Spleen (tissue), 11 donors: Measurements from ENCODE around the gene PGM2. TPM values are rescaled to one million over a fixed set of nuclear protein-coding genes. Genes with fewer than 3 reads are reported as not detected.

ENCODE experiments used
- DNase-seq: peaks from one replicate; pipeline ENCODE4 v3.0.0-alpha.2; 2020
- H3K27ac ChIP-seq, 8 donors: fragments of 200-600 bp; sonication (generic) in 7 of 8; 1 replicate in 4 of 8; 2 replicates in 4 of 8; pipeline versions ENCODE4 v1.5.0 to v1.8.0; 2016 to 2021; ENCODE audit warnings: inconsistent platforms in 4 of 8, mild to moderate bottlenecking in 4 of 8, moderate library complexity in 1 of 8
- H3K27me3 ChIP-seq, 7 donors: fragments of 200-600 bp; sonication (generic) in 6 of 7; replicated peaks in 1 of 7; 1 replicate in 4 of 7; 2 replicates in 3 of 7; pipeline versions ENCODE4 v1.5.0 to v1.8.0; 2016 to 2021; ENCODE audit warnings: inconsistent platforms in 3 of 7, mild to moderate bottlenecking in 1 of 7
- H3K36me3 ChIP-seq, 6 donors: fragments of 200-600 bp; sonication (generic) in 5 of 6; 1 replicate in 4 of 6; 2 replicates in 2 of 6; pipeline versions ENCODE4 v1.5.0 to v1.8.0; 2016 to 2021; ENCODE audit warnings: inconsistent platforms in 2 of 6
- H3K4me1 ChIP-seq, 6 donors: fragments of 200-600 bp; sonication (generic) in 5 of 6; 1 replicate in 3 of 6; 2 replicates in 3 of 6; pipeline versions ENCODE4 v1.5.0 to v1.8.0; 2016 to 2021; ENCODE audit warnings: inconsistent platforms in 3 of 6
- H3K4me3 ChIP-seq, 8 donors: fragments of 200-600 bp; sonication (generic) in 7 of 8; 1 replicate in 4 of 8; 2 replicates in 4 of 8; pipeline versions ENCODE4 v1.5.0 to v1.8.0; 2016 to 2021; ENCODE audit warnings: inconsistent platforms in 4 of 8, mild to moderate bottlenecking in 4 of 8, moderate library complexity in 2 of 8
- H3K9me3 ChIP-seq, 8 donors: fragments of 200-600 bp; sonication (generic) in 7 of 8; 1 replicate in 4 of 8; 2 replicates in 4 of 8; pipeline versions ENCODE4 v1.5.0 to v1.8.0; 2016 to 2021; ENCODE audit warnings: inconsistent platforms in 4 of 8
- POLR2A ChIP-seq, 3 donors: fragments of 450-650 bp; IDR thresholded peaks; one replicate each; pipeline ENCODE4 v1.5.1; 2017; ENCODE audit warnings: antibody characterized with exemption in 3 of 3, mild to moderate bottlenecking in 1 of 3
- POLR2AphosphoS5 ChIP-seq, 3 donors: sonication (generic); formaldehyde crosslinking; IDR thresholded peaks; one replicate each; pipeline ENCODE4 v1.5.1; 2017; ENCODE audit warnings: antibody characterized with exemption in 3 of 3
- WGBS, 5 donors: extraction: QIAGEN DNeasy Blood & Tissue Kit in 3 of 5; methylation state at CpG; one replicate each; pipeline versions ENCODE4 v1.1.5 to v1.1.7; 2013 to 2018; 5-methylcytosine and 5-hydroxymethylcytosine counted together
- intact Hi-C: fragments of 100-400 bp; cut with DNase I; formaldehyde crosslinking; loops from one replicate; pipeline ENCODE4 v1.15.0; 2023; ENCODE audit warnings: low total_unique reads
- polyA plus RNA-seq, 3 donors: library from polyadenylated mRNA; stranded (reverse); fragments of 200-250 nt; gene quantifications; one replicate each; pipeline ENCODE4 v1.2.1, GENCODE V29; 2013
- total RNA-seq, 7 donors: library from RNA; depleted of rRNA in 3 of 7; stranded (reverse); fragments of >200 nt in 3 of 7; fragmentation: NEBNext Ultra II Directional in 4 of 7; extraction: Animal tissue kit (Norgen Biotek cat#: 25700) in 4 of 7; gene quantifications; one replicate each; pipeline versions ENCODE4 v1.1.0 to v1.2.1, GENCODE V29; 2016 to 2021
- TF ChIP-seq, protein P1 (sequence below), 11 experiments: fragments of 200-600 bp in 7 of 11; fragments of 450-650 bp in 4 of 11; sonication (generic) in 4 of 11; IDR thresholded peaks in 8 of 11; conservative IDR thresholded peaks in 3 of 11; 1 replicate in 7 of 11; 2 replicates in 4 of 11; pipeline versions ENCODE4 v1.4.0 to v1.8.0; 2016 to 2021; ENCODE audit warnings: antibody characterized with exemption in 11 of 11, inconsistent platforms in 4 of 11, mild to moderate bottlenecking in 1 of 11
- donor health status: healthy with polysubstance abuse.
- donor health status: DM: no; HTN: no; CAD: no; lungs with moderate emphysema.
- donor health status: DM: no; HTN: no; CAD: no.
- donor health status: Bipolar disorder and iron deficiency.
- donor health status: healthy.
- donor health status: DM: no; HTN: no; CAD: no.
- donor health status: DM: yes; HTN: yes; CAD: no.

The PGM2 gene
- total and polyA plus RNA-seq, 10 donors: 5.4 to 43.7 (median 27.4) TPM

DNA sequence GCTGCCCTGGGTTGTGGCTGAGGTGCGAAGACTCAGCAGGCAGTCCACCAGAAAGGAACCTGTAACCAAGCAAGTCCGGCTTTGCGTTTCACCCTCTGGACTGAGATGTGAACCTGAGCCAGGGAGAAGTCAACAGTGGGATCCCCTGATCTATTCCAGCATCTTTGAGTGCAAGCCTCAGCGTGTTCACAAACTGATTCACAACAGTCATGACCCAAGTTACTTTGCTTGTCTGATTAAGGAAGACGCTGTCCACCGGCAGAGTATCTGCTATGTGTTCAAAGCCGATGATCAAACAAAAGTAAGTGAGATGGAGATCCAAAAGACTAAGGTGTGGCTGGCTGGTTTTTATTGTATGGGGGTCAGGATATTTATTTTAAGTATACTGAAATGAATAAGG lies 75.7 kb downstream of the PGM2 start:
- intact Hi-C loops: no loop called here
- TF ChIP-seq POLR2AphosphoS5 (IDR thresholded peaks at IDR 0.05): no peak
- no peak overlapping the region for H3K4me3 ChIP-seq
- H3K27me3 ChIP-seq: no peaks in the 10 kb centered on the region
- H3K36me3 ChIP-seq: peaks cover 0 to 66% (median 10%) of the 10 kb centered on the region in 6 donors
- H3K4me1 ChIP-seq: peaks cover 0 to 51% (median 5%) of the 10 kb centered on the region in 6 donors
- no peak for DNase-seq
- WGBS, 5 donors: 78 to 96% (median 92%) methylated on average over 7 of the region's 7 CpGs
- H3K27ac ChIP-seq: no peak overlapping the region
- no peaks in the 10 kb centered on the region for H3K9me3 ChIP-seq

DNA sequence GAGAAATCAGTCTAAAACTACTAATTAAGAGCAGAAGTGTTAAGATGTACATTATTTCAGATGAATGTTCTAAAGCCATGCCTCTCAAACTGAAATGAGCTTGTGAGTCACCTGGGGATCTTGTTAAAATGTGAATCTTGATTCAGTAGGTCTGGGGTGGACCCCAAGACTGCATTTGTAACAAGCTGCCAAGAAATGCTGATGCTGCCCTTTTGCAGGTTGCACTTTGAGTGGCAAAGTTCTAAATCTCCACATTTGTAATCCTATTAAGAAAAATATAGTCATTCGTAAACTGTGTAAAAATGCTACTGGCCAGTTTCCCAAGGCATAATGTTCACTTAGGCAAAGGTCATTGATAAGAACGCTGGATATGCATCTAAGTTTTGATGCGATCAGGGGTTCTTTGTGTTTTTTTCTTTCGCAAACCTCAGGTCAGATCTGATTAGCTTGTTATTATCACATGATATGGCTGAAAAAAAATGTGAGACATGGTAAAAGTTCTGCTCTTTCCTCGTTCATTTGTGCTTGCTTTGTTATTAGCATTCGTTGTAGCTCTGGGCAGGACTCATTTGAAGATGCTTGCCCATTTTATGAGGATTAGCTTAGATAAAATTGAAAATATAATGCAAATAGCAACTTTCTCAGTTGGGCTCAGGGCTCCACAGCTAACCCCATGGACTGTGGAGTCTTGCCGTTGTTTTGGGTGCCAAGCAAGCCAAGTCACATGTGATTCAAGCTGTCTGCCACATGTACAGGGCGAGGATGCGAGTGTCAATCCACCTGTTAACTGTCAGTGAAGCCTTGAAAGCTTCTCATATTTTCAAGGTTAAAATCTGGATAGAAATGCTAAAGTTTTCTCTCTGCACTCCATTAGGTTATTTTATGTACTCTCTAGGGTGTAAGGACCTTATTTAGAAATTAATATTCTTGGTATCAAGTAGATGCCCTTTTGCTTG lies 76.5 kb downstream of the PGM2 start:
- Histone ChIP-seq H3K9me3 (no peaks in the 10 kb centered on the region), H3K27me3 (no peaks in the 10 kb centered on the region), H3K4me1 (peaks cover 0 to 51% (median 1%) of the 10 kb centered on the region in 6 donors), H3K36me3 (peaks cover 0 to 74% (median 10%) of the 10 kb centered on the region in 6 donors), H3K4me3 (no peak overlapping the region), H3K27ac (no peak overlapping the region)
- DNase-seq: no peak
- intact Hi-C loops: no loop called here
- TF ChIP-seq, protein P1, sequence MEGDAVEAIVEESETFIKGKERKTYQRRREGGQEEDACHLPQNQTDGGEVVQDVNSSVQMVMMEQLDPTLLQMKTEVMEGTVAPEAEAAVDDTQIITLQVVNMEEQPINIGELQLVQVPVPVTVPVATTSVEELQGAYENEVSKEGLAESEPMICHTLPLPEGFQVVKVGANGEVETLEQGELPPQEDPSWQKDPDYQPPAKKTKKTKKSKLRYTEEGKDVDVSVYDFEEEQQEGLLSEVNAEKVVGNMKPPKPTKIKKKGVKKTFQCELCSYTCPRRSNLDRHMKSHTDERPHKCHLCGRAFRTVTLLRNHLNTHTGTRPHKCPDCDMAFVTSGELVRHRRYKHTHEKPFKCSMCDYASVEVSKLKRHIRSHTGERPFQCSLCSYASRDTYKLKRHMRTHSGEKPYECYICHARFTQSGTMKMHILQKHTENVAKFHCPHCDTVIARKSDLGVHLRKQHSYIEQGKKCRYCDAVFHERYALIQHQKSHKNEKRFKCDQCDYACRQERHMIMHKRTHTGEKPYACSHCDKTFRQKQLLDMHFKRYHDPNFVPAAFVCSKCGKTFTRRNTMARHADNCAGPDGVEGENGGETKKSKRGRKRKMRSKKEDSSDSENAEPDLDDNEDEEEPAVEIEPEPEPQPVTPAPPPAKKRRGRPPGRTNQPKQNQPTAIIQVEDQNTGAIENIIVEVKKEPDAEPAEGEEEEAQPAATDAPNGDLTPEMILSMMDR (IDR thresholded peaks at IDR 0.05 in 8 of 11, conservative IDR thresholded peaks at IDR 0.05 in 3 of 11): no peak
- TF ChIP-seq POLR2AphosphoS5 (IDR thresholded peaks at IDR 0.05) (no peak), POLR2A (IDR thresholded peaks at IDR 0.05) (no peak)
- 90 to 96% (median 93%) methylated on average over 9 of the region's 9 CpGs for WGBS, 5 donors

DNA sequence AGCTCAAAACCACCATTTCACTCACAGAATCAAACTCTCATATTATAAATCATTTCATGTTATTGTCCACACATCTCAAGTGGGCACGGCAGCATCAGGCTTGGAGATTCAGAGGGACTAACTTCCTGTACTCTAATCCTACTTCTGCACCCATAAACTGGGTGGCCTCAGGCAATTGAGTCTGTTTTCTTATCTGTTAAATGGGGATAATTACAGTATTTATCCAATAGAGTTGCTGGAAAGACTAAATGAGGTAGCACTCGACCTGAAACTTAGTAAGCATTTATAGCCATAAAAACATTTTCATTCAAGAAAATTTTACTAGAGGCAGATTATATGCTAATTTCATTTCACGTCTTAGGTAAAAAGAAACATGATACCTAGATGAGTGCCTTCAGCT lies 77.4 kb downstream of the PGM2 start:
- H3K27ac ChIP-seq: no peak overlapping the region

DNA sequence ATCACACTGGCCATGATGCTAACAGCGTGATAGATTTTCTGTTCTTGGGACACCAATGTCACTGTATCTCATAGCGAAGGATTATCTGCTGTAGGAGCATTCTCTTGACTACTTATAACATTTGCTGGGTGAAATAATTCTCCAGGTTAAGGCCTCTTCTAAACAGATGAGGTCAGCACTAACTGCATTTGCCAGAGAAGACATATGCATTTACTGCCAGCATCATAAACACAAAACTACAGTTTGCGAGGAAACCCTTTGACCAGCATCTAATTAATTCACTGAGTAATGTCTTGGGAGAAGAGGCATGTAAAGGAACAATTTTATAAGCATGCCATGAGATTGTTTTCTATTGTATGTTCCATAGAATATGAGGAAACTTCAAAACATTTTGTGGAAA lies 78.3 kb downstream of the PGM2 start:
- H3K36me3 ChIP-seq: peaks cover 0 to 80% (median 10%) of the 10 kb centered on the region in 6 donors
- 96 to 99% (median 98%) methylated on average over 3 of the region's 3 CpGs for WGBS, 5 donors
- no peaks in the 10 kb centered on the region for H3K27me3 ChIP-seq
- no peak overlapping the region for H3K4me3 ChIP-seq
- intact Hi-C loops: no loop called here
- no peak overlapping the region for H3K27ac ChIP-seq
- H3K4me1 ChIP-seq: peaks cover 0 to 60% (median 2%) of the 10 kb centered on the region in 6 donors
- no peak for DNase-seq
- no peaks in the 10 kb centered on the region for H3K9me3 ChIP-seq
- TF ChIP-seq POLR2A (IDR thresholded peaks at IDR 0.05) (no peak), POLR2AphosphoS5 (IDR thresholded peaks at IDR 0.05) (no peak)
- TF ChIP-seq, protein P1 (IDR thresholded peaks at IDR 0.05 in 8 of 11, conservative IDR thresholded peaks at IDR 0.05 in 3 of 11): no peak

More for the DNA sequence above, 77.4 kb downstream of the PGM2 start:
- Histone ChIP-seq H3K4me1 (peaks cover 0 to 51% (median 0%) of the 10 kb centered on the region in 6 donors), H3K4me3 (no peak overlapping the region), H3K9me3 (no peaks in the 10 kb centered on the region), H3K27me3 (no peaks in the 10 kb centered on the region), H3K36me3 (peaks cover 0 to 79% (median 10%) of the 10 kb centered on the region in 6 donors)
- no peak for TF ChIP-seq POLR2A (IDR thresholded peaks at IDR 0.05)
- TF ChIP-seq, protein P1 (IDR thresholded peaks at IDR 0.05 in 8 of 11, conservative IDR thresholded peaks at IDR 0.05 in 3 of 11): no peak
- no peak for TF ChIP-seq POLR2AphosphoS5 (IDR thresholded peaks at IDR 0.05)
- intact Hi-C loops: no loop called here
- 91 to 96% (median 92%) methylated on average over 3 of the region's 3 CpGs for WGBS, 5 donors
- DNase-seq: no peak
